GM23338 (cell line): ENCODE measurements around the gene B3GALT5. TPM values are rescaled to one million over a fixed set of nuclear protein-coding genes. Genes with fewer than 3 reads are reported as not detected.

ENCODE experiments used
- ATAC-seq: fragments of 200-7000 bp; cut with Tn5 transposase; 3 replicates; pipeline ENCODE4 v1.9.1; 2020
- DNase-seq: peaks from one replicate; pipeline ENCODE4 v3.0.0-alpha.2; 2015; ENCODE audit warnings: low spot score
- H2AFZ ChIP-seq: fragments of 200-600 bp; sonication (generic); 2 replicates; pipeline ENCODE4 v1.8.0; 2016; ENCODE audit warnings: antibody characterized with exemption, mild to moderate bottlenecking, moderate library complexity
- H3F3A ChIP-seq: fragments of 200-600 bp; sonication (generic); replicated peaks from 2 replicates; pipeline ENCODE4 v1.8.0; 2017; ENCODE audit warnings: antibody characterized with exemption, mixed run types, low read depth
- H3K27ac ChIP-seq: fragments of 200-600 bp; sonication (generic); 2 replicates; pipeline ENCODE4 v1.6.1; 2016; ENCODE audit warnings: low read depth
- H3K27me3 ChIP-seq: fragments of 200-600 bp; sonication (generic); 2 replicates; pipeline ENCODE4 v1.8.0; 2016; ENCODE audit warnings: mild to moderate bottlenecking, mixed run types, moderate library complexity; ENCODE audit not compliant: insufficient read depth
- H3K36me3 ChIP-seq: fragments of 200-600 bp; sonication (generic); 2 replicates; pipeline ENCODE4 v1.8.0; 2016; ENCODE audit warnings: mild to moderate bottlenecking; ENCODE audit not compliant: insufficient read depth
- H3K4me1 ChIP-seq: fragments of 200-600 bp; sonication (generic); 2 replicates; pipeline ENCODE4 v1.8.0; 2016; ENCODE audit warnings: mild to moderate bottlenecking, moderate library complexity; ENCODE audit not compliant: insufficient read depth
- H3K4me2 ChIP-seq: fragments of 200-600 bp; sonication (generic); 2 replicates; pipeline ENCODE4 v1.7.1; 2017; ENCODE audit warnings: mixed run types
- H3K4me3 ChIP-seq: fragments of 200-600 bp; sonication (generic); 2 replicates; pipeline ENCODE4 v1.6.1; 2016; ENCODE audit warnings: mixed run types
- H3K79me2 ChIP-seq: fragments of 200-600 bp; sonication (generic); replicated peaks from 2 replicates; pipeline ENCODE4 v1.8.0; 2017; ENCODE audit warnings: mild to moderate bottlenecking; ENCODE audit not compliant: insufficient read depth
- H3K9me2 ChIP-seq: fragments of 200-600 bp; sonication (generic); 2 replicates; pipeline ENCODE4 v1.8.0; 2017; ENCODE audit not compliant: insufficient read depth
- H4K20me1 ChIP-seq: fragments of 200-600 bp; sonication (generic); replicated peaks from 2 replicates; pipeline ENCODE4 v1.8.0; 2017; ENCODE audit warnings: mild to moderate bottlenecking; ENCODE audit not compliant: insufficient read depth
- H3K27ac Mint-ChIP-seq: 2 replicates; pipeline ENCODE4 v1.8.0; 2020; ENCODE audit warnings: inconsistent platforms, mild to moderate bottlenecking, moderate library complexity, mixed read lengths
- H3K27me3 Mint-ChIP-seq: 3 replicates; pipeline ENCODE4 v1.8.0; 2022; ENCODE audit warnings: low read depth, mild to moderate bottlenecking, moderate library complexity, mixed read lengths, inconsistent platforms; ENCODE audit not compliant: insufficient read depth, poor library complexity
- H3K36me3 Mint-ChIP-seq: 3 replicates; pipeline ENCODE4 v1.8.0; 2021; ENCODE audit warnings: low read depth, mild to moderate bottlenecking, inconsistent platforms, moderate library complexity, mixed read lengths
- H3K4me1 Mint-ChIP-seq: 3 replicates; pipeline ENCODE4 v1.8.0; 2020; ENCODE audit warnings: mild to moderate bottlenecking, inconsistent platforms, mixed read lengths
- H3K4me3 Mint-ChIP-seq: 3 replicates; pipeline ENCODE4 v1.8.0; 2021; ENCODE audit warnings: moderate library complexity, mild to moderate bottlenecking, inconsistent platforms, mixed read lengths
- H3K9me3 Mint-ChIP-seq: 3 replicates; pipeline ENCODE4 v1.8.0; 2020; ENCODE audit warnings: moderate library complexity, mild to moderate bottlenecking, inconsistent platforms, mixed read lengths
- EZH2 ChIP-seq: fragments of 200-600 bp; sonication (generic); IDR thresholded peaks from one replicate; pipeline ENCODE4 v1.8.0; 2017; ENCODE audit warnings: antibody characterized with exemption, mild to moderate bottlenecking, low read depth; ENCODE audit not compliant: unreplicated experiment
- JUNB ChIP-seq: IDR thresholded peaks from one replicate; pipeline ENCODE4 v1.6.1; 2016; ENCODE audit warnings: antibody characterized with exemption; ENCODE audit not compliant: unreplicated experiment
- NANOG ChIP-seq: IDR thresholded peaks from 2 replicates; pipeline ENCODE4 v1.6.1; 2016; ENCODE audit warnings: antibody characterized with exemption, borderline replicate concordance
- POLR2AphosphoS5 ChIP-seq: IDR thresholded peaks from 2 replicates; pipeline ENCODE4 v1.6.1; 2016; ENCODE audit warnings: antibody characterized with exemption, low read depth
- STAT1 ChIP-seq: IDR thresholded peaks from one replicate; pipeline ENCODE4 v1.6.1; 2016; ENCODE audit warnings: antibody characterized with exemption; ENCODE audit not compliant: unreplicated experiment
- ZNF114 ChIP-seq: fragments of 250-450 bp; sonication (Bioruptor Pico); IDR thresholded peaks from 2 replicates; pipeline ENCODE4 v1.5.0; 2020; ENCODE audit warnings: mild to moderate bottlenecking, moderate library complexity
- ZNF331 ChIP-seq: fragments of 250-450 bp; sonication (Bioruptor Pico); IDR thresholded peaks from 2 replicates; pipeline ENCODE4 v1.5.0; 2020; ENCODE audit warnings: low read depth, mild to moderate bottlenecking, moderate library complexity
- polyA plus RNA-seq: library from polyadenylated mRNA; unstranded; fragments of >200 nt; fragmentation: Nextera tagmentation; extraction: Ambion mirVana; gene quantifications from 2 replicates; pipeline ENCODE4 v1.2.1, GENCODE V29; 2016
- total RNA-seq: library from RNA; depleted of rRNA; stranded (reverse); fragments of >200 nt; shearing (Covaris generic); gene quantifications from 2 replicates; pipeline ENCODE4 v1.2.3, GENCODE V29; 2014
- TF ChIP-seq, protein P1 (sequence below): IDR thresholded peaks from 2 replicates; pipeline ENCODE4 v1.6.1; 2016; ENCODE audit warnings: antibody characterized with exemption
- TF ChIP-seq, protein P2 (sequence below): IDR thresholded peaks from one replicate; pipeline ENCODE4 v1.6.1; 2018; ENCODE audit warnings: antibody characterized with exemption; ENCODE audit not compliant: unreplicated experiment
- TF ChIP-seq, protein P3 (sequence below), 2 experiments: fragments of 200-600 bp in 1 of 2; sonication (generic) in 1 of 2; conservative IDR thresholded peaks; 2 replicates each; pipeline versions ENCODE4 v1.5.1 to v1.6.1; 2016 to 2017; ENCODE audit warnings: antibody characterized with exemption in 2 of 2, low read depth in 2 of 2, mild to moderate bottlenecking in 2 of 2, moderate library complexity in 1 of 2
- TF ChIP-seq, protein P4 (sequence below): fragments of 250-450 bp; sonication (Bioruptor Pico); IDR thresholded peaks from 2 replicates; pipeline ENCODE4 v1.5.0; 2020; ENCODE audit warnings: mild to moderate bottlenecking, moderate library complexity

B3GALT5 gene
- total and polyA plus RNA-seq, 2 experiments from 2014 or later = 6.2 to 37.5 TPM

DNA sequence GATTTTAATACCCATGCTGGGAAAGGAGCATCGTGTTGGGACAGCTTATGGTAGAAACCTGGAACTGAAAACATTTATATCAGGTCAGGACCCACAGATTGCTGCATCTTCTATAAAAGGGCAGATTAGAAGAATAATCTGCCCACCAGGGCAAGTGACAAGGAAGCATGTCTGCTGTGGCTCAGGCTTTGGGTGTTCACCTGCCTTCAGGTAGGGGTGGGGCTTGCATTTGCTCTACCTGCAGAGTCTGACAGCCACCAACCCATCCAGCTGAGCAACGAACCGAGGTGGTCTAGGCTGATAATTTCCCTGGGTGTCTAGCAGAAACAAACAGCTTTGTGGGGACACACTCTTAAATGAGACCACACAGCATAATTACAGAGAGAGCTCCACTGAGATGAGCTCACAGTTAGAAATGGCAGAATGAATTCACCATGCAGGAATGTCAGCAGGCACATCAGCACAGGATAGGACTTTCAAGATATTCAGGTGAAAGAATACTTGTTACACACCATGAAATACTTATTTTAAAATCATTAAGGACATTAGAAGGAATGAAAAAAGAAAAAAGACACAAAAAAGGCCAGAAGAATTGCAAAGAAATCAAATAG, 36.1 kb upstream of the B3GALT5 start:
- Mint-ChIP-seq H3K4me1 (peaks cover 18% of the 10 kb centered on the region), H3K9me3 (peaks cover 21% of the 10 kb centered on the region), H3K4me3 (no peak overlapping the region), H3K36me3 (peaks cover 28% of the 10 kb centered on the region), H3K27ac (no peak overlapping the region), H3K27me3 (no peaks in the 10 kb centered on the region)
- Histone ChIP-seq H3K36me3 (no peaks in the 10 kb centered on the region), H3K9me2 (peaks cover 8% of the 10 kb centered on the region; the same call in 1 of the 2 replicates), H3K27ac (no peak overlapping the region), H4K20me1 (no peaks in the 10 kb centered on the region), H3K4me3 (no peak overlapping the region), H3K27me3 (no peaks in the 10 kb centered on the region), H2AFZ (no peak overlapping the region), H3F3A (no peaks in the 10 kb centered on the region), H3K4me1 (peaks cover 14% of the 10 kb centered on the region), H3K79me2 (no peaks in the 10 kb centered on the region), H3K4me2 (no peak overlapping the region)
- peak; percentile 38; the same call in 1 of the 3 replicates for ATAC-seq
- peak; percentile 15 for DNase-seq
- TF ChIP-seq ZNF114 (CRISPR knock-in tag) = no peak
- TF ChIP-seq, protein P1, sequence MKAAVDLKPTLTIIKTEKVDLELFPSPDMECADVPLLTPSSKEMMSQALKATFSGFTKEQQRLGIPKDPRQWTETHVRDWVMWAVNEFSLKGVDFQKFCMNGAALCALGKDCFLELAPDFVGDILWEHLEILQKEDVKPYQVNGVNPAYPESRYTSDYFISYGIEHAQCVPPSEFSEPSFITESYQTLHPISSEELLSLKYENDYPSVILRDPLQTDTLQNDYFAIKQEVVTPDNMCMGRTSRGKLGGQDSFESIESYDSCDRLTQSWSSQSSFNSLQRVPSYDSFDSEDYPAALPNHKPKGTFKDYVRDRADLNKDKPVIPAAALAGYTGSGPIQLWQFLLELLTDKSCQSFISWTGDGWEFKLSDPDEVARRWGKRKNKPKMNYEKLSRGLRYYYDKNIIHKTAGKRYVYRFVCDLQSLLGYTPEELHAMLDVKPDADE = no peak
- TF ChIP-seq, protein P2, sequence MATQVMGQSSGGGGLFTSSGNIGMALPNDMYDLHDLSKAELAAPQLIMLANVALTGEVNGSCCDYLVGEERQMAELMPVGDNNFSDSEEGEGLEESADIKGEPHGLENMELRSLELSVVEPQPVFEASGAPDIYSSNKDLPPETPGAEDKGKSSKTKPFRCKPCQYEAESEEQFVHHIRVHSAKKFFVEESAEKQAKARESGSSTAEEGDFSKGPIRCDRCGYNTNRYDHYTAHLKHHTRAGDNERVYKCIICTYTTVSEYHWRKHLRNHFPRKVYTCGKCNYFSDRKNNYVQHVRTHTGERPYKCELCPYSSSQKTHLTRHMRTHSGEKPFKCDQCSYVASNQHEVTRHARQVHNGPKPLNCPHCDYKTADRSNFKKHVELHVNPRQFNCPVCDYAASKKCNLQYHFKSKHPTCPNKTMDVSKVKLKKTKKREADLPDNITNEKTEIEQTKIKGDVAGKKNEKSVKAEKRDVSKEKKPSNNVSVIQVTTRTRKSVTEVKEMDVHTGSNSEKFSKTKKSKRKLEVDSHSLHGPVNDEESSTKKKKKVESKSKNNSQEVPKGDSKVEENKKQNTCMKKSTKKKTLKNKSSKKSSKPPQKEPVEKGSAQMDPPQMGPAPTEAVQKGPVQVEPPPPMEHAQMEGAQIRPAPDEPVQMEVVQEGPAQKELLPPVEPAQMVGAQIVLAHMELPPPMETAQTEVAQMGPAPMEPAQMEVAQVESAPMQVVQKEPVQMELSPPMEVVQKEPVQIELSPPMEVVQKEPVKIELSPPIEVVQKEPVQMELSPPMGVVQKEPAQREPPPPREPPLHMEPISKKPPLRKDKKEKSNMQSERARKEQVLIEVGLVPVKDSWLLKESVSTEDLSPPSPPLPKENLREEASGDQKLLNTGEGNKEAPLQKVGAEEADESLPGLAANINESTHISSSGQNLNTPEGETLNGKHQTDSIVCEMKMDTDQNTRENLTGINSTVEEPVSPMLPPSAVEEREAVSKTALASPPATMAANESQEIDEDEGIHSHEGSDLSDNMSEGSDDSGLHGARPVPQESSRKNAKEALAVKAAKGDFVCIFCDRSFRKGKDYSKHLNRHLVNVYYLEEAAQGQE = no peak
- TF ChIP-seq, protein P3, sequence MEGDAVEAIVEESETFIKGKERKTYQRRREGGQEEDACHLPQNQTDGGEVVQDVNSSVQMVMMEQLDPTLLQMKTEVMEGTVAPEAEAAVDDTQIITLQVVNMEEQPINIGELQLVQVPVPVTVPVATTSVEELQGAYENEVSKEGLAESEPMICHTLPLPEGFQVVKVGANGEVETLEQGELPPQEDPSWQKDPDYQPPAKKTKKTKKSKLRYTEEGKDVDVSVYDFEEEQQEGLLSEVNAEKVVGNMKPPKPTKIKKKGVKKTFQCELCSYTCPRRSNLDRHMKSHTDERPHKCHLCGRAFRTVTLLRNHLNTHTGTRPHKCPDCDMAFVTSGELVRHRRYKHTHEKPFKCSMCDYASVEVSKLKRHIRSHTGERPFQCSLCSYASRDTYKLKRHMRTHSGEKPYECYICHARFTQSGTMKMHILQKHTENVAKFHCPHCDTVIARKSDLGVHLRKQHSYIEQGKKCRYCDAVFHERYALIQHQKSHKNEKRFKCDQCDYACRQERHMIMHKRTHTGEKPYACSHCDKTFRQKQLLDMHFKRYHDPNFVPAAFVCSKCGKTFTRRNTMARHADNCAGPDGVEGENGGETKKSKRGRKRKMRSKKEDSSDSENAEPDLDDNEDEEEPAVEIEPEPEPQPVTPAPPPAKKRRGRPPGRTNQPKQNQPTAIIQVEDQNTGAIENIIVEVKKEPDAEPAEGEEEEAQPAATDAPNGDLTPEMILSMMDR (conservative IDR thresholded peaks at IDR 0.05; ENCODE audit: low read depth in 2 of 2) = no peak
- no peak for TF ChIP-seq ZNF331 (CRISPR knock-in tag)
- TF ChIP-seq POLR2AphosphoS5 = no peak
- TF ChIP-seq NANOG = no peak
- no peak for TF ChIP-seq EZH2
- TF ChIP-seq STAT1 = no peak
- TF ChIP-seq JUNB = no peak
- TF ChIP-seq, protein P4, sequence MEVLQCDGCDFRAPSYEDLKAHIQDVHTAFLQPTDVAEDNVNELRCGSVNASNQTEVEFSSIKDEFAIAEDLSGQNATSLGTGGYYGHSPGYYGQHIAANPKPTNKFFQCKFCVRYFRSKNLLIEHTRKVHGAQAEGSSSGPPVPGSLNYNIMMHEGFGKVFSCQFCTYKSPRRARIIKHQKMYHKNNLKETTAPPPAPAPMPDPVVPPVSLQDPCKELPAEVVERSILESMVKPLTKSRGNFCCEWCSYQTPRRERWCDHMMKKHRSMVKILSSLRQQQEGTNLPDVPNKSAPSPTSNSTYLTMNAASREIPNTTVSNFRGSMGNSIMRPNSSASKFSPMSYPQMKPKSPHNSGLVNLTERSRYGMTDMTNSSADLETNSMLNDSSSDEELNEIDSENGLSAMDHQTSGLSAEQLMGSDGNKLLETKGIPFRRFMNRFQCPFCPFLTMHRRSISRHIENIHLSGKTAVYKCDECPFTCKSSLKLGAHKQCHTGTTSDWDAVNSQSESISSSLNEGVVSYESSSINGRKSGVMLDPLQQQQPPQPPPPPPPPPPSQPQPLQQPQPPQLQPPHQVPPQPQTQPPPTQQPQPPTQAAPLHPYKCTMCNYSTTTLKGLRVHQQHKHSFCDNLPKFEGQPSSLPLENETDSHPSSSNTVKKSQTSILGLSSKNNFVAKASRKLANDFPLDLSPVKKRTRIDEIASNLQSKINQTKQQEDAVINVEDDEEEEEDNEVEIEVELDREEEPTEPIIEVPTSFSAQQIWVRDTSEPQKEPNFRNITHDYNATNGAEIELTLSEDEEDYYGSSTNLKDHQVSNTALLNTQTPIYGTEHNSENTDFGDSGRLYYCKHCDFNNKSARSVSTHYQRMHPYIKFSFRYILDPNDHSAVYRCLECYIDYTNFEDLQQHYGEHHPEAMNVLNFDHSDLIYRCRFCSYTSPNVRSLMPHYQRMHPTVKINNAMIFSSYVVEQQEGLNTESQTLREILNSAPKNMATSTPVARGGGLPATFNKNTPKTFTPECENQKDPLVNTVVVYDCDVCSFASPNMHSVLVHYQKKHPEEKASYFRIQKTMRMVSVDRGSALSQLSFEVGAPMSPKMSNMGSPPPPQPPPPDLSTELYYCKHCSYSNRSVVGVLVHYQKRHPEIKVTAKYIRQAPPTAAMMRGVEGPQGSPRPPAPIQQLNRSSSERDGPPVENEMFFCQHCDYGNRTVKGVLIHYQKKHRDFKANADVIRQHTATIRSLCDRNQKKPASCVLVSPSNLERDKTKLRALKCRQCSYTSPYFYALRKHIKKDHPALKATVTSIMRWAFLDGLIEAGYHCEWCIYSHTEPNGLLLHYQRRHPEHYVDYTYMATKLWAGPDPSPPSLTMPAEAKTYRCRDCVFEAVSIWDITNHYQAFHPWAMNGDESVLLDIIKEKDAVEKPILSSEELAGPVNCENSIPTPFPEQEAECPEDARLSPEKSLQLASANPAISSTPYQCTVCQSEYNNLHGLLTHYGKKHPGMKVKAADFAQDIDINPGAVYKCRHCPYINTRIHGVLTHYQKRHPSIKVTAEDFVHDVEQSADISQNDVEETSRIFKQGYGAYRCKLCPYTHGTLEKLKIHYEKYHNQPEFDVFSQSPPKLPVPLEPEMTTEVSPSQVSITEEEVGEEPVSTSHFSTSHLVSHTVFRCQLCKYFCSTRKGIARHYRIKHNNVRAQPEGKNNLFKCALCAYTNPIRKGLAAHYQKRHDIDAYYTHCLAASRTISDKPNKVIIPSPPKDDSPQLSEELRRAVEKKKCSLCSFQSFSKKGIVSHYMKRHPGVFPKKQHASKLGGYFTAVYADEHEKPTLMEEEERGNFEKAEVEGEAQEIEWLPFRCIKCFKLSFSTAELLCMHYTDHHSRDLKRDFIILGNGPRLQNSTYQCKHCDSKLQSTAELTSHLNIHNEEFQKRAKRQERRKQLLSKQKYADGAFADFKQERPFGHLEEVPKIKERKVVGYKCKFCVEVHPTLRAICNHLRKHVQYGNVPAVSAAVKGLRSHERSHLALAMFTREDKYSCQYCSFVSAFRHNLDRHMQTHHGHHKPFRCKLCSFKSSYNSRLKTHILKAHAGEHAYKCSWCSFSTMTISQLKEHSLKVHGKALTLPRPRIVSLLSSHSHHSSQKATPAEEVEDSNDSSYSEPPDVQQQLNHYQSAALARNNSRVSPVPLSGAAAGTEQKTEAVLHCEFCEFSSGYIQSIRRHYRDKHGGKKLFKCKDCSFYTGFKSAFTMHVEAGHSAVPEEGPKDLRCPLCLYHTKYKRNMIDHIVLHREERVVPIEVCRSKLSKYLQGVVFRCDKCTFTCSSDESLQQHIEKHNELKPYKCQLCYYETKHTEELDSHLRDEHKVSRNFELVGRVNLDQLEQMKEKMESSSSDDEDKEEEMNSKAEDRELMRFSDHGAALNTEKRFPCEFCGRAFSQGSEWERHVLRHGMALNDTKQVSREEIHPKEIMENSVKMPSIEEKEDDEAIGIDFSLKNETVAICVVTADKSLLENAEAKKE (CRISPR knock-in tag) = no peak
